Neural progenitor cell (in vitro differentiated cells): Measurements from ENCODE around the gene SPNS3. TPM values are rescaled to one million over a fixed set of nuclear protein-coding genes. Genes with fewer than 3 reads are reported as not detected.

Source experiments
- DNase-seq: peaks from one replicate; pipeline ENCODE4 v3.0.0-alpha.2; 2016; ENCODE audit warnings: low spot score
- H2AFZ ChIP-seq: fragments of 200-600 bp; sonication (generic); replicated peaks from 2 replicates; pipeline ENCODE4 v1.6.1; 2016; ENCODE audit warnings: antibody characterized with exemption
- H3F3A ChIP-seq: fragments of 200-600 bp; sonication (generic); 2 replicates; pipeline ENCODE4 v1.6.1; 2016; ENCODE audit warnings: antibody characterized with exemption, low read depth
- H3K27ac ChIP-seq: fragments of 200-600 bp; sonication (generic); 2 replicates; pipeline ENCODE4 v1.5.1; 2016; ENCODE audit warnings: mild to moderate bottlenecking
- H3K27me3 ChIP-seq: fragments of 200-600 bp; sonication (generic); 2 replicates; pipeline ENCODE4 v1.6.1; 2016; ENCODE audit warnings: mild to moderate bottlenecking, moderate library complexity
- H3K36me3 ChIP-seq: fragments of 200-600 bp; sonication (generic); 2 replicates; pipeline ENCODE4 v1.5.1; 2016
- H3K4me1 ChIP-seq: fragments of 200-600 bp; sonication (generic); 2 replicates; pipeline ENCODE4 v1.6.1; 2016; ENCODE audit warnings: mixed run types
- H3K4me2 ChIP-seq: fragments of 200-600 bp; sonication (generic); 2 replicates; pipeline ENCODE4 v1.6.1; 2016
- H3K4me3 ChIP-seq: fragments of 200-600 bp; sonication (generic); 2 replicates; pipeline ENCODE4 v1.5.1; 2016
- H3K79me2 ChIP-seq: fragments of 200-600 bp; sonication (generic); 2 replicates; pipeline ENCODE4 v1.6.1; 2016; ENCODE audit warnings: low read depth
- H3K9ac ChIP-seq: fragments of 200-600 bp; sonication (generic); 2 replicates; pipeline ENCODE4 v1.6.1; 2016
- H3K9me3 ChIP-seq: fragments of 200-600 bp; sonication (generic); 2 replicates; pipeline ENCODE4 v1.5.1; 2016; ENCODE audit warnings: low read depth
- H4K20me1 ChIP-seq: fragments of 200-600 bp; sonication (generic); 2 replicates; pipeline ENCODE4 v1.6.1; 2016; ENCODE audit warnings: low read depth
- H3K27ac Mint-ChIP-seq: 3 replicates; pipeline ENCODE4 v1.8.0; 2021; ENCODE audit warnings: mixed read lengths
- H3K27me3 Mint-ChIP-seq: 2 replicates; pipeline ENCODE4 v1.8.0; 2022; ENCODE audit warnings: low read depth, mild to moderate bottlenecking, inconsistent platforms, moderate library complexity, mixed read lengths; ENCODE audit not compliant: insufficient read depth
- H3K36me3 Mint-ChIP-seq: 3 replicates; pipeline ENCODE4 v1.8.0; 2021; ENCODE audit warnings: mixed read lengths
- H3K4me1 Mint-ChIP-seq: 3 replicates; pipeline ENCODE4 v1.8.0; 2021; ENCODE audit warnings: mixed read lengths
- H3K4me3 Mint-ChIP-seq: 3 replicates; pipeline ENCODE4 v1.8.0; 2021; ENCODE audit warnings: mild to moderate bottlenecking, moderate library complexity, mixed read lengths
- H3K9me3 Mint-ChIP-seq: 3 replicates; pipeline ENCODE4 v1.8.0; 2020; ENCODE audit warnings: mixed read lengths
- CTCF ChIP-seq: fragments of 200-600 bp; sonication (generic); IDR thresholded peaks from 2 replicates; pipeline ENCODE4 v1.5.1; 2017; ENCODE audit warnings: antibody characterized with exemption, mild to moderate bottlenecking
- EZH2 ChIP-seq: fragments of 200-600 bp; sonication (generic); IDR thresholded peaks from 2 replicates; pipeline ENCODE4 v1.6.1; 2017; ENCODE audit warnings: antibody characterized with exemption, mild to moderate bottlenecking, moderate library complexity
- EZH2phosphoT487 ChIP-seq: fragments of 200-600 bp; sonication (generic); IDR thresholded peaks from 2 replicates; pipeline ENCODE4 v1.6.1; 2017; ENCODE audit warnings: antibody characterized with exemption
- total RNA-seq: library from RNA; depleted of rRNA; stranded (reverse); fragments of >200 nt; gene quantifications from 2 replicates; pipeline ENCODE4 v1.2.3, GENCODE V29; 2015; ENCODE audit warnings: low replicate concordance

Gene SPNS3
- total RNA-seq, 1 donor from 2014 or later = not detected

GRCh38 chr17:4469552-4469951 lies 35.8 kb downstream of the SPNS3 start:
- Mint-ChIP-seq H3K9me3 (no peaks in the 10 kb centered on the region), H3K27ac (no peak overlapping the region), H3K36me3 (no peaks in the 10 kb centered on the region), H3K27me3 (peaks cover 4% of the 10 kb centered on the region), H3K4me3 (no peak overlapping the region), H3K4me1 (peaks cover 4% of the 10 kb centered on the region)
- Histone ChIP-seq H3K27ac (no peak overlapping the region), H3K79me2 (no peaks in the 10 kb centered on the region), H3K4me2 (no peak overlapping the region), H3K27me3 (no peaks in the 10 kb centered on the region), H4K20me1 (no peaks in the 10 kb centered on the region), H2AFZ (no peak overlapping the region), H3K4me3 (no peak overlapping the region), H3F3A (peaks cover 5% of the 10 kb centered on the region), H3K9ac (no peak overlapping the region), H3K4me1 (peaks cover 6% of the 10 kb centered on the region), H3K36me3 (no peaks in the 10 kb centered on the region), H3K9me3 (no peaks in the 10 kb centered on the region)
- TF ChIP-seq EZH2 (no peak), EZH2phosphoT487 (no peak), CTCF (no peak)
- peak; percentile 1 for DNase-seq

- H3K4me3 Mint-ChIP-seq = no peak overlapping the region
- H3K4me1 ChIP-seq = peaks cover 25% of the 10 kb centered on the region
- H3K27me3 ChIP-seq = no peaks in the 10 kb centered on the region
- no peaks in the 10 kb centered on the region for H4K20me1 ChIP-seq
- no peaks in the 10 kb centered on the region for H3K9me3 ChIP-seq
- no peaks in the 10 kb centered on the region for H3K36me3 Mint-ChIP-seq
- peak overlapping the region; percentile 22 for H3K4me2 ChIP-seq
- H2AFZ ChIP-seq = peak overlapping the region; percentile 65
- no peaks in the 10 kb centered on the region for H3K36me3 ChIP-seq
- no peak overlapping the region for H3K27ac Mint-ChIP-seq
- peaks cover 5% of the 10 kb centered on the region for H3F3A ChIP-seq
- H3K79me2 ChIP-seq = no peaks in the 10 kb centered on the region
- H3K4me1 Mint-ChIP-seq = peaks cover 13% of the 10 kb centered on the region
- no peak for TF ChIP-seq CTCF
- no peak for TF ChIP-seq EZH2phosphoT487
- no peak for TF ChIP-seq EZH2
- no peaks in the 10 kb centered on the region for H3K9me3 Mint-ChIP-seq
- H3K27ac ChIP-seq = peak overlapping the region; percentile 31
- no peak overlapping the region for H3K9ac ChIP-seq
- no peak for DNase-seq
- peaks cover 2% of the 10 kb centered on the region for H3K27me3 Mint-ChIP-seq
- H3K4me3 ChIP-seq = no peak overlapping the region
Measured at GRCh38 chr17:4472286-4472685, 38.5 kb downstream of the SPNS3 start.

GRCh38 chr17:4474093-4474492 lies 40.4 kb downstream of the SPNS3 start:
- no peaks in the 10 kb centered on the region for H3K36me3 Mint-ChIP-seq
- H3K79me2 ChIP-seq = no peaks in the 10 kb centered on the region
- no peaks in the 10 kb centered on the region for H3K9me3 Mint-ChIP-seq
- H3K36me3 ChIP-seq = no peaks in the 10 kb centered on the region
- DNase-seq = no peak
- H3K4me3 ChIP-seq = no peak overlapping the region
- TF ChIP-seq CTCF = no peak
- no peak for TF ChIP-seq EZH2phosphoT487
- no peak for TF ChIP-seq EZH2
- no peak overlapping the region for H2AFZ ChIP-seq
- H3K9ac ChIP-seq = no peak overlapping the region
- H3K4me1 Mint-ChIP-seq = peaks cover 16% of the 10 kb centered on the region
- H3K4me2 ChIP-seq = no peak overlapping the region
- H3K27me3 ChIP-seq = no peaks in the 10 kb centered on the region
- no peaks in the 10 kb centered on the region for H4K20me1 ChIP-seq
- H3K27ac ChIP-seq = no peak overlapping the region
- peaks cover 13% of the 10 kb centered on the region for H3F3A ChIP-seq
- no peak overlapping the region for H3K27ac Mint-ChIP-seq
- H3K27me3 Mint-ChIP-seq = peaks cover 2% of the 10 kb centered on the region
- H3K9me3 ChIP-seq = no peaks in the 10 kb centered on the region
- peaks cover 25% of the 10 kb centered on the region for H3K4me1 ChIP-seq
- H3K4me3 Mint-ChIP-seq = no peak overlapping the region

- H3K9me3 Mint-ChIP-seq = no peaks in the 10 kb centered on the region
- Histone ChIP-seq H4K20me1 (no peaks in the 10 kb centered on the region), H3K27ac (no peak overlapping the region), H3K9ac (no peak overlapping the region), H3K4me2 (no peak overlapping the region), H3K4me3 (no peak overlapping the region), H3K79me2 (no peaks in the 10 kb centered on the region), H3K4me1 (peaks cover 27% of the 10 kb centered on the region), H3K27me3 (no peaks in the 10 kb centered on the region), H3K9me3 (no peaks in the 10 kb centered on the region), H2AFZ (no peak overlapping the region), H3F3A (peaks cover 13% of the 10 kb centered on the region), H3K36me3 (no peaks in the 10 kb centered on the region)
- H3K4me3 Mint-ChIP-seq = peak overlapping the region; percentile 36
- H3K27ac Mint-ChIP-seq = peak overlapping the region; percentile 72
- H3K4me1 Mint-ChIP-seq = peaks cover 21% of the 10 kb centered on the region
- TF ChIP-seq CTCF = no peak
- TF ChIP-seq EZH2phosphoT487 = no peak
- no peak for TF ChIP-seq EZH2
- H3K36me3 Mint-ChIP-seq = no peaks in the 10 kb centered on the region
- peaks cover 2% of the 10 kb centered on the region for H3K27me3 Mint-ChIP-seq
- DNase-seq = no peak
Measured at GRCh38 chr17:4475001-4475400, 41.3 kb downstream of the SPNS3 start.
